ENCODE results near the gene CHRNB2. TPM values are rescaled to one million over a fixed set of nuclear protein-coding genes. Genes with fewer than 3 reads are reported as not detected.

Gene CHRNB2
- total RNA-seq, 4 donors from 2014 or later, result 1.1 TPM; not detected in 3

DNA sequence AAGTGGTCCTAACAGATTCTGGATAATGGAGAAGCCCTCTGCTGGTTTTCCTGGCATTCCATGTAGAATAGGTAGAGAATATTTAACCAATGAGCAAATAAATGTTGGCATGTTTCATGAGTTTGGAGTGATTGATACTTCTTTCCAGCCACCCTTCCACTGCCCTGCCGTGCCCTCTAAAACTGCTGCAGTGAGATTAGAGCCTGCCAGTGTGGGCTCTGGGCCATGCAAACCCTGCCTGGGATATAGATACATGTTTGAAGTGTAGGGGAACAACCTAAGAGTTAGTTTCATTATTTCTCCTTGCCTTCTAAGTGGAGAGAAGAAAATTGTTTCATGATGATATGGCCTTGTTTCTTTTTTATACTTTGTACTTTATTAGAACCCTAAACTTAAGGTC, 19.6 kb upstream of the CHRNB2 start:
- no peak for DNase-seq
- H3K27me3 ChIP-seq, result no peaks in the 10 kb centered on the region
- TF ChIP-seq, protein P1, sequence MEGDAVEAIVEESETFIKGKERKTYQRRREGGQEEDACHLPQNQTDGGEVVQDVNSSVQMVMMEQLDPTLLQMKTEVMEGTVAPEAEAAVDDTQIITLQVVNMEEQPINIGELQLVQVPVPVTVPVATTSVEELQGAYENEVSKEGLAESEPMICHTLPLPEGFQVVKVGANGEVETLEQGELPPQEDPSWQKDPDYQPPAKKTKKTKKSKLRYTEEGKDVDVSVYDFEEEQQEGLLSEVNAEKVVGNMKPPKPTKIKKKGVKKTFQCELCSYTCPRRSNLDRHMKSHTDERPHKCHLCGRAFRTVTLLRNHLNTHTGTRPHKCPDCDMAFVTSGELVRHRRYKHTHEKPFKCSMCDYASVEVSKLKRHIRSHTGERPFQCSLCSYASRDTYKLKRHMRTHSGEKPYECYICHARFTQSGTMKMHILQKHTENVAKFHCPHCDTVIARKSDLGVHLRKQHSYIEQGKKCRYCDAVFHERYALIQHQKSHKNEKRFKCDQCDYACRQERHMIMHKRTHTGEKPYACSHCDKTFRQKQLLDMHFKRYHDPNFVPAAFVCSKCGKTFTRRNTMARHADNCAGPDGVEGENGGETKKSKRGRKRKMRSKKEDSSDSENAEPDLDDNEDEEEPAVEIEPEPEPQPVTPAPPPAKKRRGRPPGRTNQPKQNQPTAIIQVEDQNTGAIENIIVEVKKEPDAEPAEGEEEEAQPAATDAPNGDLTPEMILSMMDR (IDR thresholded peaks at IDR 0.05), result no peak
- TF ChIP-seq POLR2A (IDR thresholded peaks at IDR 0.05), result no peak
- no peaks in the 10 kb centered on the region for H3K36me3 ChIP-seq
- no peak overlapping the region for H3K27ac ChIP-seq
- H3K9me3 ChIP-seq, result no peaks in the 10 kb centered on the region
- intact Hi-C loops (cut with DNase I; ENCODE audit: low total_unique reads), result no loop called here
- no peak overlapping the region for H3K4me3 ChIP-seq
- no peaks in the 10 kb centered on the region for H3K4me1 ChIP-seq

DNA sequence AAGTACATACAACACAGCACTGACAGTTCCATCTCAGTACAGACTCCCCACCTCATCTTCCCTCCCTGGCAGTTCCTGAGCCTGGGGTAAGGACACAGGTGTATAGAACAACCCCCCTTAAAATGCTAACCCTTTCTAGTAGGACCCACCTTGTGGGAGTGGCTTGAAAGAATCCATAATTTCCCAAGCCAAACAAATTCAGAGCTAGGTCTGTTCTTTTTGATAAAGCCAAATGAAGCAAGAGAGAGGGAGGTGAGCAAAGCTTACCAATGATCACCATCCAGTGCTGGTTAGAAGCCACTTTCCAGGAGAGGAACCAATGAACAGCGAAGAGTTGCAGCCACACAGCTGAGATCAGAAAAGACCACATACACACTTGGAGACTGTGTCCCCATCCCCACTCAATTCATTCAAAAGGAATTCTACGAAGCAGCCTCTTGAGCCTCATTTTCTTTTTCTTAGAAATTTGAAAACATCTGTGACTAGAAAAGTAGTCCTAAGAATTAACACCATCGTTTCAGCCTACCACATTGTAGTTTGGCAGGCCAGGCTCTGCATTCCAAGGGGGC, 18.3 kb upstream of the CHRNB2 start:
- TF ChIP-seq POLR2A (IDR thresholded peaks at IDR 0.05), result no peak
- DNase-seq, result no peak
- Histone ChIP-seq H3K36me3 (no peaks in the 10 kb centered on the region), H3K4me3 (no peak overlapping the region), H3K9me3 (no peaks in the 10 kb centered on the region), H3K27me3 (no peaks in the 10 kb centered on the region), H3K4me1 (no peaks in the 10 kb centered on the region), H3K27ac (no peak overlapping the region)
- intact Hi-C loops (cut with DNase I; ENCODE audit: low total_unique reads), result no loop called here

GRCh38 chr1:154550070-154550469, 17.5 kb upstream of the CHRNB2 start:
- DNase-seq, result no peak
- Histone ChIP-seq H3K36me3 (no peaks in the 10 kb centered on the region), H3K4me3 (no peak overlapping the region), H3K4me1 (no peaks in the 10 kb centered on the region), H3K27ac (no peak overlapping the region), H3K9me3 (no peaks in the 10 kb centered on the region), H3K27me3 (no peaks in the 10 kb centered on the region)
- intact Hi-C loops (cut with DNase I; ENCODE audit: low total_unique reads), result no loop called here
- TF ChIP-seq, protein P1 (IDR thresholded peaks at IDR 0.05), result no peak
- no peak for TF ChIP-seq POLR2A (IDR thresholded peaks at IDR 0.05)

GRCh38 chr1:154550657-154551056, 16.9 kb upstream of the CHRNB2 start:
- no peak for DNase-seq
- Histone ChIP-seq H3K4me3 (no peak overlapping the region), H3K27ac (no peak overlapping the region), H3K36me3 (no peaks in the 10 kb centered on the region), H3K9me3 (no peaks in the 10 kb centered on the region), H3K4me1 (no peaks in the 10 kb centered on the region), H3K27me3 (no peaks in the 10 kb centered on the region)
- TF ChIP-seq, protein P1 (IDR thresholded peaks at IDR 0.05), result no peak
- no peak for TF ChIP-seq POLR2A (IDR thresholded peaks at IDR 0.05)
- intact Hi-C loops (cut with DNase I; ENCODE audit: low total_unique reads), result no loop called here

DNA sequence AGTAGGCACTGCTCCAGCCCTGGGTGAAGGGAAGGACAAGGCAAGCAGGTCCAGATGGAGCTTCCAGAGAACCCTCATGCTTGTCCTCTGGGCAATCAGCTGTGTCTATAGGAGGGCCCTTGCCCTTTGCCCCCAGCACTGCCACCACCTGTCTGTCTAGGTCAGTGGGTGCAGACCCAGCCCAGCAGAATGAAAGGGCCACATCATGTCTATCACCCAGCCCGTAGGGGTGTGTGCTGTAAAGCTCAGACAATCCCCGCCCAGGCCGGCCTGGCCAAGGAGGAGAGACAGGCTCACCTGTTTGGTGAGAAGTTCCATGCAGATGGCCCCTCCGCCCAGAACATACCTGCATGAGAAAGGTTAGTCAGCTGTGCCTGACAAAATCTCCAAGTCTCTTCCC, 16.1 kb upstream of the CHRNB2 start:
- no peaks in the 10 kb centered on the region for H3K27me3 ChIP-seq
- H3K4me3 ChIP-seq, result no peak overlapping the region
- no peaks in the 10 kb centered on the region for H3K36me3 ChIP-seq
- intact Hi-C loops (cut with DNase I; ENCODE audit: low total_unique reads), result no loop called here
- H3K27ac ChIP-seq, result no peak overlapping the region
- H3K9me3 ChIP-seq, result no peaks in the 10 kb centered on the region
- peaks cover 0 to 8% of the 10 kb centered on the region in 2 donors for H3K4me1 ChIP-seq
- DNase-seq, result no peak
- TF ChIP-seq, protein P1 (IDR thresholded peaks at IDR 0.05), result no peak
- no peak for TF ChIP-seq POLR2A (IDR thresholded peaks at IDR 0.05)

- no peak for TF ChIP-seq POLR2A (IDR thresholded peaks at IDR 0.05)
- TF ChIP-seq, protein P1 (IDR thresholded peaks at IDR 0.05), result no peak
- intact Hi-C loops (cut with DNase I; ENCODE audit: low total_unique reads), result no loop called here
- Histone ChIP-seq H3K36me3 (no peaks in the 10 kb centered on the region), H3K27me3 (no peaks in the 10 kb centered on the region), H3K4me3 (no peak overlapping the region), H3K9me3 (no peaks in the 10 kb centered on the region), H3K4me1 (peaks cover 0 to 10% of the 10 kb centered on the region in 2 donors), H3K27ac (no peak overlapping the region)
- no peak for DNase-seq
Measured at GRCh38 chr1:154552036-154552435, 15.5 kb upstream of the CHRNB2 start.
